Measurements from ENCODE around the gene ZSCAN5A.
"Not testable (repeated sequence)": the region's sequence is repeated elsewhere in the genome, so short reads cannot be mapped to it uniquely, and the experiment has no call there.

The ZSCAN5A gene

GRCh38 chr19:56223481-56223880 lies 91.2 kb downstream of the ZSCAN5A start:
- Histone ChIP-seq H3K27me3 (peaks cover 11% of the 10 kb centered on the region), H3K4me3 (ENCODE audit: low read depth in 1 of 2, low read length in 1 of 2) (no peak overlapping the region), H3K9me3 (no peaks in the 10 kb centered on the region), H3K36me3 (no peaks in the 10 kb centered on the region), H3K27ac (no peak overlapping the region), H3K4me1 (ENCODE audit: control insufficient read depth in 1 of 2, insufficient read depth in 1 of 2, low read depth in 1 of 2, low read length in 1 of 2) (no peaks in the 10 kb centered on the region)
- TF ChIP-seq, protein P1, sequence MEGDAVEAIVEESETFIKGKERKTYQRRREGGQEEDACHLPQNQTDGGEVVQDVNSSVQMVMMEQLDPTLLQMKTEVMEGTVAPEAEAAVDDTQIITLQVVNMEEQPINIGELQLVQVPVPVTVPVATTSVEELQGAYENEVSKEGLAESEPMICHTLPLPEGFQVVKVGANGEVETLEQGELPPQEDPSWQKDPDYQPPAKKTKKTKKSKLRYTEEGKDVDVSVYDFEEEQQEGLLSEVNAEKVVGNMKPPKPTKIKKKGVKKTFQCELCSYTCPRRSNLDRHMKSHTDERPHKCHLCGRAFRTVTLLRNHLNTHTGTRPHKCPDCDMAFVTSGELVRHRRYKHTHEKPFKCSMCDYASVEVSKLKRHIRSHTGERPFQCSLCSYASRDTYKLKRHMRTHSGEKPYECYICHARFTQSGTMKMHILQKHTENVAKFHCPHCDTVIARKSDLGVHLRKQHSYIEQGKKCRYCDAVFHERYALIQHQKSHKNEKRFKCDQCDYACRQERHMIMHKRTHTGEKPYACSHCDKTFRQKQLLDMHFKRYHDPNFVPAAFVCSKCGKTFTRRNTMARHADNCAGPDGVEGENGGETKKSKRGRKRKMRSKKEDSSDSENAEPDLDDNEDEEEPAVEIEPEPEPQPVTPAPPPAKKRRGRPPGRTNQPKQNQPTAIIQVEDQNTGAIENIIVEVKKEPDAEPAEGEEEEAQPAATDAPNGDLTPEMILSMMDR (IDR thresholded peaks at IDR 0.05), result no peak

- TF ChIP-seq, protein P1 (IDR thresholded peaks at IDR 0.05), result no peak
- Histone ChIP-seq H3K36me3 (no peaks in the 10 kb centered on the region), H3K9me3 (no peaks in the 10 kb centered on the region), H3K4me3 (ENCODE audit: low read depth in 1 of 2, low read length in 1 of 2) (no peak overlapping the region), H3K4me1 (ENCODE audit: control insufficient read depth in 1 of 2, insufficient read depth in 1 of 2, low read depth in 1 of 2, low read length in 1 of 2) (no peaks in the 10 kb centered on the region), H3K27me3 (peaks cover 16% of the 10 kb centered on the region), H3K27ac (no peak overlapping the region)
Observed at GRCh38 chr19:56222901-56223300, 91.7 kb downstream of the ZSCAN5A start.

GRCh38 chr19:56221851-56222250 lies 92.8 kb downstream of the ZSCAN5A start:
- no peaks in the 10 kb centered on the region for H3K36me3 ChIP-seq
- no peak overlapping the region for H3K4me3 ChIP-seq (ENCODE audit: low read depth in 1 of 2, low read length in 1 of 2)
- peaks cover 3 to 8% of the 10 kb centered on the region in 2 experiments for H3K4me1 ChIP-seq (ENCODE audit: control insufficient read depth in 1 of 2, insufficient read depth in 1 of 2, low read depth in 1 of 2, low read length in 1 of 2)
- no peaks in the 10 kb centered on the region for H3K9me3 ChIP-seq
- peaks cover 27% of the 10 kb centered on the region for H3K27me3 ChIP-seq
- TF ChIP-seq, protein P1 (IDR thresholded peaks at IDR 0.05), result no peak
- H3K27ac ChIP-seq, result no peak overlapping the region

DNA sequence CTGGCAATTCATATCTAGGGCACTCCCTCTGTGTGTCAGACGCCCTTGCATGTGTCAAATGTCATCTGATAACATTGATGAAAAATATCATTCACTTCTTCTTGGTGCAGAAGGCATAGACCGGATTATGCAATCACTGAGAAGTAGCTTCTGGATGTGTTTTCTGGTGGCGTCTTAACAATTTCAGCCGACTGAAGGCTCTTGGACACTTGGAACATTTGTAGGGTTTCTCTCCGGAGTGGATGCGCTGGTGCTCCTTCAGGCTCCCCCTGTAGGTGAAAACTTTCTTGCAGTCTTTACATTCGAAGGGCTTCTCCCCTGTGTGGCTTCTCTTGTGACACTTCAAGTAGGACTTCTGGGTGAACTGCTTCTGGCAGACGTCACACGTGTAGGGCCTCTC lies 93.2 kb downstream of the ZSCAN5A start:
- H3K4me3 ChIP-seq (ENCODE audit: low read depth in 1 of 2, low read length in 1 of 2); H3K9me3 ChIP-seq; H3K27ac ChIP-seq; H3K36me3 ChIP-seq; H3K4me1 ChIP-seq (ENCODE audit: control insufficient read depth in 1 of 2, insufficient read depth in 1 of 2, low read depth in 1 of 2, low read length in 1 of 2): not testable (repeated sequence)
- H3K27me3 ChIP-seq, result peaks cover 31% of the 10 kb centered on the region

- H3K9me3 ChIP-seq, result no peaks in the 10 kb centered on the region
- no peak overlapping the region for H3K27ac ChIP-seq
- H3K4me1 ChIP-seq (ENCODE audit: control insufficient read depth in 1 of 2, insufficient read depth in 1 of 2, low read depth in 1 of 2, low read length in 1 of 2), result peaks cover 3 to 8% of the 10 kb centered on the region in 2 experiments
- TF ChIP-seq, protein P1 (IDR thresholded peaks at IDR 0.05), result no peak
- peaks cover 50% of the 10 kb centered on the region for H3K27me3 ChIP-seq
- H3K36me3 ChIP-seq, result no peaks in the 10 kb centered on the region
- no peak overlapping the region for H3K4me3 ChIP-seq (ENCODE audit: low read depth in 1 of 2, low read length in 1 of 2)
Observed at GRCh38 chr19:56218961-56219360, 95.7 kb downstream of the ZSCAN5A start.

DNA sequence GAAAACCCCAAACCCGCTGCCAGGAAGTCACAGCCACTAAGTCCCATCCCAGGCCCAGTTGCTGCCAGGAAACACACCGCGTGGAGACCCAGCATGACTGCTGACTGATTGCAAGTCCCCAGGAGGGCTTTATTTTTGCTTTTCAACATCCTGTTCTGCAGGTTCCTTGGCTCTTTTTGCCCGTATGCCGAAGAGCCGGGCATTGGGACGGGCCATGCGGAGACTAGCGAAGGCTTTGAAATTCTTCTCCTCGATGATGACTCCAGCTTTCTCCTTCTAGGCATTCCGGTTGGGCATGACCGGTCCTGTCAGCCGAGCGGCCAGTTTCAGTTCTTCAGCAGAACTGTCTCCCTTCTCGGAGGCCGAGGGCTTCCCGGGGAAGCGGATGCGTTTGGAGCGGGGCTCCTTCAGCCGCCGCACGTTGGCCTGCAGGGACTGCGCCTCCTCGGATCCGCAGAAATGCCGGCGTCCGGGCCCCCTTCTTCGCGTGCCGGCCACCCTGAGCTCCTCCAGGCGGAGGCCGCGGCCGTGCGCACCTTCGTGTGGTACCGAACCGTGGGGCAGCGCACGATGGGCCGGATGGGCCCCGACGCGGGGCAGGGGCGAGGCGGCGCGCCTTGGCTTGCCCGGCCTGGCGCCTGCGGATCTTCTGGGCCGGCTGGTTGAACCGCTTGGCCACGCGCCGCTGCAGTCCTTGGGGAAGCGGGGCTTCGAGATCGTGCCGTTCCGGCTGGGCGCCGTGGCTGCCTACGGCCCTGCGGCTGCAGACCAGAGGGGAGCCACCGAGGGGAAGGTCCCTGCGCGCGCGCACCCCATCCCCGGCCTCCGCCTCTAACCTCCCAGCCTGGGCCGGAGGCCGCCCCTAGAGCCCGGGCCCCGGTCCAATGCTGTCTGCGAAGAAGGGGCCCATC lies 97.3 kb downstream of the ZSCAN5A start:
- Histone ChIP-seq H3K36me3 (no peaks in the 10 kb centered on the region), H3K27ac (no peak overlapping the region), H3K9me3 (no peaks in the 10 kb centered on the region), H3K4me1 (ENCODE audit: control insufficient read depth in 1 of 2, insufficient read depth in 1 of 2, low read depth in 1 of 2, low read length in 1 of 2) (peaks cover 3 to 8% of the 10 kb centered on the region in 2 experiments), H3K4me3 (ENCODE audit: low read depth in 1 of 2, low read length in 1 of 2) (peak overlapping the region in 1 of 2 experiments; percentile 15), H3K27me3 (peaks cover 50% of the 10 kb centered on the region)
- TF ChIP-seq, protein P1 (IDR thresholded peaks at IDR 0.05), result no peak

All from neutrophil (primary cell).